HepG2 (cell line): ENCODE data around the gene TM4SF20. TPM values are rescaled to one million over a fixed set of nuclear protein-coding genes. Genes with fewer than 3 reads are reported as not detected.

Source experiments
- BRD4 ChIP-seq: sonication (generic); formaldehyde crosslinking; IDR thresholded peaks from 2 replicates; pipeline ENCODE4 v1.4.0; 2020; ENCODE audit warnings: missing genetic modification reagents
- CBFB ChIP-seq: sonication (generic); formaldehyde crosslinking; IDR thresholded peaks from 2 replicates; pipeline ENCODE4 v1.4.0; 2020; ENCODE audit warnings: missing genetic modification reagents
- CCAR2 ChIP-seq: fragments of 200-400 bp; formaldehyde crosslinking; optimal IDR thresholded peaks from 2 replicates; pipeline ENCODE3; 2018; ENCODE audit warnings: low read depth, mild to moderate bottlenecking, low read length, moderate library complexity
- FOXA1 ChIP-seq, 2 experiments: fragments of 450-650 bp in 1 of 2; sonication (generic) in 1 of 2; formaldehyde crosslinking in 1 of 2; IDR thresholded peaks; 2 replicates each; pipeline versions ENCODE4 v1.4.0 to v1.6.1; 2016 to 2020; ENCODE audit warnings: missing genetic modification reagents in 1 of 2
- HDAC6 ChIP-seq: fragments of 200-600 bp; sonication (generic); IDR thresholded peaks from 2 replicates; pipeline ENCODE4 v1.7.0; 2017; ENCODE audit warnings: mild to moderate bottlenecking, antibody characterized with exemption, low read length, low read depth
- HHEX ChIP-seq: IDR thresholded peaks from 2 replicates; pipeline ENCODE4 v1.6.1; 2016; ENCODE audit warnings: control low read depth
- KDM5B ChIP-seq: sonication (generic); formaldehyde crosslinking; IDR thresholded peaks from 2 replicates; pipeline ENCODE4 v1.4.0; 2020; ENCODE audit warnings: missing genetic modification reagents, mild to moderate bottlenecking, borderline replicate concordance
- KLF9 ChIP-seq: IDR thresholded peaks from 2 replicates; pipeline ENCODE4 v1.6.1; 2016; ENCODE audit warnings: low read depth
- MNT ChIP-seq: fragments of 450-650 bp; IDR thresholded peaks from 2 replicates; pipeline ENCODE4 v1.6.1; 2016
- PHF20 ChIP-seq: sonication (generic); formaldehyde crosslinking; IDR thresholded peaks from 2 replicates; pipeline ENCODE4 v1.5.0; 2020; ENCODE audit warnings: mild to moderate bottlenecking, missing genetic modification reagents
- POLR2G ChIP-seq: fragments of 200-400 bp; formaldehyde crosslinking; IDR thresholded peaks from 2 replicates; pipeline ENCODE4 v1.6.1; 2018; ENCODE audit warnings: mild to moderate bottlenecking, low read depth, low read length, moderate library complexity
- REST ChIP-seq, 2 experiments: IDR thresholded peaks; 2 replicates each; pipeline ENCODE4 v1.6.1; 2011 to 2012; ENCODE audit warnings: low read length in 2 of 2, borderline replicate concordance in 1 of 2, low read depth in 1 of 2, mild to moderate bottlenecking in 1 of 2, moderate library complexity in 1 of 2
- SALL1 ChIP-seq: sonication (generic); formaldehyde crosslinking; IDR thresholded peaks from 2 replicates; pipeline ENCODE4 v1.8.0; 2022; ENCODE audit warnings: mild to moderate bottlenecking, missing genetic modification reagents
- SAP130 ChIP-seq: IDR thresholded peaks from 2 replicates; pipeline ENCODE4 v1.6.1; 2016; ENCODE audit warnings: low read depth
- SRSF1 ChIP-seq: fragments of 200-400 bp; formaldehyde crosslinking; optimal IDR thresholded peaks from 2 replicates; pipeline ENCODE3; 2017; ENCODE audit warnings: mild to moderate bottlenecking, low read depth, low read length, moderate library complexity
- ZBTB7A ChIP-seq: sonication (generic); formaldehyde crosslinking; IDR thresholded peaks from 2 replicates; pipeline ENCODE4 v1.8.0; 2022; ENCODE audit warnings: mild to moderate bottlenecking, missing genetic modification reagents
- ZC3H13 ChIP-seq: sonication (generic); formaldehyde crosslinking; IDR thresholded peaks from 2 replicates; pipeline ENCODE4 v1.8.1; 2023; ENCODE audit warnings: mild to moderate bottlenecking, missing genetic modification reagents, moderate library complexity
- ZNF543 ChIP-seq: sonication (generic); formaldehyde crosslinking; IDR thresholded peaks from 2 replicates; pipeline ENCODE4 v1.4.0; 2020; ENCODE audit warnings: mild to moderate bottlenecking, missing genetic modification reagents
- ZNF746 ChIP-seq: sonication (generic); formaldehyde crosslinking; IDR thresholded peaks from 2 replicates; pipeline ENCODE4 v1.8.0; 2022; ENCODE audit warnings: mild to moderate bottlenecking, missing genetic modification reagents
- ZNF747 ChIP-seq: sonication (generic); formaldehyde crosslinking; IDR thresholded peaks from 2 replicates; pipeline ENCODE4 v1.8.1; 2023; ENCODE audit warnings: missing genetic modification reagents, mild to moderate bottlenecking, borderline replicate concordance
- ZNF761 ChIP-seq: sonication (generic); formaldehyde crosslinking; conservative IDR thresholded peaks from 2 replicates; pipeline ENCODE4 v1.4.0; 2020; ENCODE audit warnings: mild to moderate bottlenecking, missing genetic modification reagents
- ZNF776 ChIP-seq: sonication (generic); formaldehyde crosslinking; IDR thresholded peaks from 2 replicates; pipeline ENCODE4 v1.4.0; 2020; ENCODE audit warnings: mild to moderate bottlenecking, missing genetic modification reagents
- ZSCAN30 ChIP-seq: sonication (generic); formaldehyde crosslinking; IDR thresholded peaks from 2 replicates; pipeline ENCODE4 v1.5.0; 2020; ENCODE audit warnings: mild to moderate bottlenecking, missing genetic modification reagents
- polyA plus RNA-seq, 8 experiments: library from polyadenylated mRNA; depleted of rRNA in 3 of 8; stranded (reverse) in 7 of 8; unstranded in 1 of 8; fragments of >200 nt; fragmentation: Illumina TruSeq in 4 of 8; extraction: Trizol in 4 of 8; gene quantifications; 2 replicates each; pipeline versions ENCODE4 v1.2.1 to v1.2.3, GENCODE V29; 2011 to 2016; ENCODE audit warnings: low read depth in 4 of 8, missing spikeins in 1 of 8, mixed read lengths in 1 of 8; ENCODE audit not compliant: insufficient read depth in 1 of 8
- total RNA-seq, 5 experiments: library from RNA; depleted of rRNA; stranded (reverse); fragments of >200 nt; fragmentation: Illumina TruSeq; extraction: Trizol; gene quantifications; 2 replicates each; pipeline ENCODE4 v1.2.3, GENCODE V29; 2016; ENCODE audit warnings: low read depth in 1 of 5
- TF ChIP-seq, protein P1 (sequence below): sonication (generic); formaldehyde crosslinking; IDR thresholded peaks from 2 replicates; pipeline ENCODE4 v1.5.1; 2020; ENCODE audit warnings: missing genetic modification reagents, mild to moderate bottlenecking, borderline replicate concordance
- TF ChIP-seq, protein P2 (sequence below): sonication (generic); formaldehyde crosslinking; IDR thresholded peaks from 2 replicates; pipeline ENCODE4 v1.9.0; 2021; ENCODE audit warnings: missing genetic modification reagents, borderline replicate concordance

The TM4SF20 gene
- total and polyA plus RNA-seq, 2 of the 13 experiments (the other 11 are each of a cell fraction or from before 2014, with no cell fraction given) = not detected

GRCh38 chr2:227339098-227339599 is 40.0 kb downstream of the TM4SF20 start (continued):
- TF ChIP-seq, protein P1, sequence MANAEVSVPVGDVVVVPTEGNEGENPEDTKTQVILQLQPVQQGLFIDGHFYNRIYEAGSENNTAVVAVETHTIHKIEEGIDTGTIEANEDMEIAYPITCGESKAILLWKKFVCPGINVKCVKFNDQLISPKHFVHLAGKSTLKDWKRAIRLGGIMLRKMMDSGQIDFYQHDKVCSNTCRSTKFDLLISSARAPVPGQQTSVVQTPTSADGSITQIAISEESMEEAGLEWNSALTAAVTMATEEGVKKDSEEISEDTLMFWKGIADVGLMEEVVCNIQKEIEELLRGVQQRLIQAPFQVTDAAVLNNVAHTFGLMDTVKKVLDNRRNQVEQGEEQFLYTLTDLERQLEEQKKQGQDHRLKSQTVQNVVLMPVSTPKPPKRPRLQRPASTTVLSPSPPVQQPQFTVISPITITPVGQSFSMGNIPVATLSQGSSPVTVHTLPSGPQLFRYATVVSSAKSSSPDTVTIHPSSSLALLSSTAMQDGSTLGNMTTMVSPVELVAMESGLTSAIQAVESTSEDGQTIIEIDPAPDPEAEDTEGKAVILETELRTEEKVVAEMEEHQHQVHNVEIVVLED = no peak
- no peak for TF ChIP-seq BRD4 (CRISPR knock-in tag)
- no peak for TF ChIP-seq ZNF746
- no peak for TF ChIP-seq HHEX (CRISPR knock-in tag)
- TF ChIP-seq ZBTB7A (CRISPR knock-in tag) = no peak
- TF ChIP-seq FOXA1 (IDR thresholded peaks at IDR 0.05) = no peak
- 0 out of 2 replicates have a peak, but pooled peaks have one; percentile 35 for TF ChIP-seq FOXA1 (CRISPR knock-in tag; IDR thresholded peaks at IDR 0.05)
- TF ChIP-seq KLF9 (CRISPR knock-in tag) = no peak
- TF ChIP-seq MNT = no peak
- TF ChIP-seq ZNF747 (CRISPR knock-in tag) = no peak
- TF ChIP-seq CBFB (CRISPR knock-in tag) = no peak
- no peak for TF ChIP-seq POLR2G
- TF ChIP-seq PHF20 (CRISPR knock-in tag) = no peak
- no peak for TF ChIP-seq ZNF776 (CRISPR knock-in tag)
- no peak for TF ChIP-seq SAP130
- TF ChIP-seq HDAC6 = no peak
- no peak for TF ChIP-seq ZNF543 (CRISPR knock-in tag)
- TF ChIP-seq ZNF761 (CRISPR knock-in tag) = no peak
- no peak for TF ChIP-seq ZC3H13 (CRISPR knock-in tag)
- TF ChIP-seq SALL1 (CRISPR knock-in tag) = 0 out of 2 replicates have a peak, but pooled peaks have one; percentile 9
- TF ChIP-seq, protein P2, sequence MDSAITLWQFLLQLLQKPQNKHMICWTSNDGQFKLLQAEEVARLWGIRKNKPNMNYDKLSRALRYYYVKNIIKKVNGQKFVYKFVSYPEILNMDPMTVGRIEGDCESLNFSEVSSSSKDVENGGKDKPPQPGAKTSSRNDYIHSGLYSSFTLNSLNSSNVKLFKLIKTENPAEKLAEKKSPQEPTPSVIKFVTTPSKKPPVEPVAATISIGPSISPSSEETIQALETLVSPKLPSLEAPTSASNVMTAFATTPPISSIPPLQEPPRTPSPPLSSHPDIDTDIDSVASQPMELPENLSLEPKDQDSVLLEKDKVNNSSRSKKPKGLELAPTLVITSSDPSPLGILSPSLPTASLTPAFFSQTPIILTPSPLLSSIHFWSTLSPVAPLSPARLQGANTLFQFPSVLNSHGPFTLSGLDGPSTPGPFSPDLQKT (CRISPR knock-in tag) = no peak
- TF ChIP-seq SRSF1 = no peak
- TF ChIP-seq CCAR2 = no peak
- TF ChIP-seq KDM5B (CRISPR knock-in tag) = no peak
- no peak for TF ChIP-seq REST (IDR thresholded peaks at IDR 0.05; ENCODE audit: borderline replicate concordance in 1 of 2, low read depth in 1 of 2, low read length in 2 of 2)
- no peak for TF ChIP-seq ZSCAN30 (CRISPR knock-in tag)
